Stomach (tissue), 4 donors: Measurements from ENCODE around the gene LAMTOR4.

Source experiments
- CTCF ChIP-seq, 7 experiments: fragments of 450-650 bp in 4 of 7; fragments of 200-600 bp in 3 of 7; sonication (generic) in 3 of 7; IDR thresholded peaks; one replicate each; pipeline ENCODE4 v1.5.1; 2016 to 2019; ENCODE audit warnings: antibody characterized with exemption in 7 of 7, control low read depth in 2 of 7, mild to moderate bottlenecking in 1 of 7
- POLR2A ChIP-seq, 4 donors: fragments of 450-650 bp; IDR thresholded peaks; one replicate each; pipeline ENCODE4 v1.6.1; 2016; ENCODE audit warnings: antibody characterized with exemption in 4 of 4, control low read depth in 2 of 4, mild to moderate bottlenecking in 1 of 4, moderate library complexity in 1 of 4
- POLR2AphosphoS5 ChIP-seq, 3 donors: sonication (generic); formaldehyde crosslinking; IDR thresholded peaks; one replicate each; pipeline ENCODE4 v1.6.1; 2016; ENCODE audit warnings: antibody characterized with exemption in 3 of 3

GRCh38 chr7:100191775-100192174, 43.1 kb downstream of the LAMTOR4 start:
- no peak for TF ChIP-seq POLR2A (IDR thresholded peaks at IDR 0.05)
- no peak for TF ChIP-seq POLR2AphosphoS5 (IDR thresholded peaks at IDR 0.05)
- no peak for TF ChIP-seq CTCF (IDR thresholded peaks at IDR 0.05)
